Large intestine (tissue), 3 donors: ENCODE data around the gene C14orf93. TPM values are rescaled to one million over a fixed set of nuclear protein-coding genes. Genes with fewer than 3 reads are reported as not detected.
A peak's percentile ranks its signal among the peaks of the same experiment; 100 is the strongest.

Experiments used
- DNase-seq, 2 donors: peaks; one replicate each; pipeline versions ENCODE4 v3.0.0 to v3.0.0-alpha.2; 2013
- H3K27ac ChIP-seq: one replicate; pipeline ENCODE4 v1.5.1; 2013; ENCODE audit warnings: low read length
- H3K27me3 ChIP-seq: 2 replicates; pipeline ENCODE4 v1.6.1; 2013; ENCODE audit warnings: low read length; ENCODE audit not compliant: control insufficient read depth, insufficient read depth
- H3K36me3 ChIP-seq: 2 replicates; pipeline ENCODE4 v1.6.1; 2013; ENCODE audit warnings: low read length; ENCODE audit not compliant: control insufficient read depth, insufficient read depth
- H3K4me1 ChIP-seq: one replicate; pipeline ENCODE4 v1.6.1; 2013; ENCODE audit warnings: low read length; ENCODE audit not compliant: control insufficient read depth, insufficient read depth
- H3K4me3 ChIP-seq: one replicate; pipeline ENCODE4 v1.5.1; 2013; ENCODE audit warnings: low read length
- H3K9me3 ChIP-seq: one replicate; pipeline ENCODE4 v1.6.1; 2013; ENCODE audit warnings: mild to moderate bottlenecking, low read depth, low read length, moderate library complexity; ENCODE audit not compliant: control insufficient read depth
- WGBS: methylation state at CpG from one replicate; pipeline ENCODE4 v1.1.5; 2013; ENCODE audit warnings: low lambda C conversion rate; ENCODE audit not compliant: insufficient coverage; 5-methylcytosine and 5-hydroxymethylcytosine counted together
- polyA plus RNA-seq: library from polyadenylated mRNA; unstranded; fragments of 120-200 nt; gene quantifications from one replicate; pipeline ENCODE4 v1.2.1, GENCODE V29; 2013

C14orf93 gene
- polyA plus RNA-seq, 1 donor = 15.1 TPM

GRCh38 chr14:23033251-23033727 lies 23.3 kb upstream of the C14orf93 start:
- Histone ChIP-seq H3K9me3 (no peaks in the 10 kb centered on the region), H3K36me3 (peaks cover 38% of the 10 kb centered on the region), H3K27me3 (no peaks in the 10 kb centered on the region), H3K4me3 (no peak overlapping the region), H3K27ac (no peak overlapping the region), H3K4me1 (peaks cover 10% of the 10 kb centered on the region)
- 100% methylated on average over 1 of the region's 10 CpGs for WGBS
- no peak for DNase-seq

GRCh38 chr14:23030936-23031335 lies 21.0 kb upstream of the C14orf93 start:
- DNase-seq = no peak
- peaks cover 47% of the 10 kb centered on the region for H3K36me3 ChIP-seq
- WGBS = 96% methylated on average over 3 of the region's 4 CpGs

GRCh38 chr14:23028799-23029198 lies 18.9 kb upstream of the C14orf93 start:
- WGBS = 80% methylated on average over 1 of the region's 2 CpGs
- Histone ChIP-seq H3K4me1 (peaks cover 19% of the 10 kb centered on the region), H3K9me3 (no peaks in the 10 kb centered on the region), H3K27me3 (no peaks in the 10 kb centered on the region), H3K36me3 (peaks cover 50% of the 10 kb centered on the region), H3K4me3 (no peak overlapping the region), H3K27ac (no peak overlapping the region)
- DNase-seq = no peak

More at GRCh38 chr14:23030936-23031335, 21.0 kb upstream of the C14orf93 start:
- Histone ChIP-seq H3K27ac (no peak overlapping the region), H3K4me1 (peaks cover 10% of the 10 kb centered on the region), H3K4me3 (no peak overlapping the region), H3K9me3 (no peaks in the 10 kb centered on the region), H3K27me3 (no peaks in the 10 kb centered on the region)

GRCh38 chr14:23025151-23025814 lies 15.3 kb upstream of the C14orf93 start:
- peaks cover 12% of the 10 kb centered on the region for H3K4me1 ChIP-seq
- DNase-seq = peak; percentile 40 to 70
- no peaks in the 10 kb centered on the region for H3K27me3 ChIP-seq
- H3K36me3 ChIP-seq = peaks cover 21% of the 10 kb centered on the region
- H3K4me3 ChIP-seq = no peak overlapping the region
- WGBS = no CpG with 5 or more reads among the region's 4 CpGs
- H3K27ac ChIP-seq = peak overlapping the region; percentile 42
- no peaks in the 10 kb centered on the region for H3K9me3 ChIP-seq

- no peaks in the 10 kb centered on the region for H3K27me3 ChIP-seq
- peaks cover 21% of the 10 kb centered on the region for H3K36me3 ChIP-seq
- H3K9me3 ChIP-seq = no peaks in the 10 kb centered on the region
- no peak for DNase-seq
- H3K27ac ChIP-seq = no peak overlapping the region
- H3K4me3 ChIP-seq = no peak overlapping the region
- no CpG with 5 or more reads among the region's 7 CpGs for whole genome bisulfite sequencing
- H3K4me1 ChIP-seq = peaks cover 12% of the 10 kb centered on the region
Measured at GRCh38 chr14:23024612-23025075, 14.7 kb upstream of the C14orf93 start.

GRCh38 chr14:23023795-23024152 lies 13.8 kb upstream of the C14orf93 start:
- Histone ChIP-seq H3K4me3 (no peak overlapping the region), H3K27ac (no peak overlapping the region), H3K4me1 (peaks cover 12% of the 10 kb centered on the region), H3K27me3 (no peaks in the 10 kb centered on the region), H3K36me3 (peaks cover 16% of the 10 kb centered on the region), H3K9me3 (no peaks in the 10 kb centered on the region)
- WGBS = no CpG with 5 or more reads among the region's 2 CpGs
- DNase-seq = no peak

- H3K36me3 ChIP-seq = peaks cover 12% of the 10 kb centered on the region
- H3K4me3 ChIP-seq = no peak overlapping the region
- 67% methylated on average over 2 of the region's 8 CpGs for WGBS
- H3K27me3 ChIP-seq = no peaks in the 10 kb centered on the region
- no peaks in the 10 kb centered on the region for H3K9me3 ChIP-seq
- peaks cover 12% of the 10 kb centered on the region for H3K4me1 ChIP-seq
- DNase-seq = no peak
- H3K27ac ChIP-seq = no peak overlapping the region
Measured at GRCh38 chr14:23023022-23023794, 13.3 kb upstream of the C14orf93 start.

GRCh38 chr14:23021889-23022442 lies 12.0 kb upstream of the C14orf93 start:
- no peaks in the 10 kb centered on the region for H3K9me3 ChIP-seq
- H3K27ac ChIP-seq = no peak overlapping the region
- WGBS = 89% methylated on average over 4 of the region's 7 CpGs
- H3K4me3 ChIP-seq = no peak overlapping the region
- H3K4me1 ChIP-seq = peaks cover 12% of the 10 kb centered on the region
- DNase-seq = no peak
- H3K27me3 ChIP-seq = no peaks in the 10 kb centered on the region
- H3K36me3 ChIP-seq = peaks cover 9% of the 10 kb centered on the region

GRCh38 chr14:23021434-23021833 lies 11.5 kb upstream of the C14orf93 start:
- H3K9me3 ChIP-seq = no peaks in the 10 kb centered on the region
- 67% methylated on average over 1 of the region's 9 CpGs for WGBS
- DNase-seq = no peak
- H3K4me1 ChIP-seq = peaks cover 12% of the 10 kb centered on the region
- no peak overlapping the region for H3K4me3 ChIP-seq
- no peak overlapping the region for H3K27ac ChIP-seq
- no peaks in the 10 kb centered on the region for H3K27me3 ChIP-seq
- H3K36me3 ChIP-seq = peaks cover 8% of the 10 kb centered on the region
